Neural progenitor cell (in vitro differentiated cells): ENCODE results near the gene LMF2. TPM values are rescaled to one million over a fixed set of nuclear protein-coding genes. Genes with fewer than 3 reads are reported as not detected.
"Not testable (repeated sequence)": the region's sequence is repeated elsewhere in the genome, so short reads cannot be mapped to it uniquely, and the experiment has no call there.

Experiments used
- DNase-seq: peaks from one replicate; pipeline ENCODE4 v3.0.0-alpha.2; 2016; ENCODE audit warnings: low spot score
- H2AFZ ChIP-seq: fragments of 200-600 bp; sonication (generic); replicated peaks from 2 replicates; pipeline ENCODE4 v1.6.1; 2016; ENCODE audit warnings: antibody characterized with exemption
- H3F3A ChIP-seq: fragments of 200-600 bp; sonication (generic); 2 replicates; pipeline ENCODE4 v1.6.1; 2016; ENCODE audit warnings: antibody characterized with exemption, low read depth
- H3K27ac ChIP-seq: fragments of 200-600 bp; sonication (generic); 2 replicates; pipeline ENCODE4 v1.5.1; 2016; ENCODE audit warnings: mild to moderate bottlenecking
- H3K27me3 ChIP-seq: fragments of 200-600 bp; sonication (generic); 2 replicates; pipeline ENCODE4 v1.6.1; 2016; ENCODE audit warnings: mild to moderate bottlenecking, moderate library complexity
- H3K36me3 ChIP-seq: fragments of 200-600 bp; sonication (generic); 2 replicates; pipeline ENCODE4 v1.5.1; 2016
- H3K4me1 ChIP-seq: fragments of 200-600 bp; sonication (generic); 2 replicates; pipeline ENCODE4 v1.6.1; 2016; ENCODE audit warnings: mixed run types
- H3K4me2 ChIP-seq: fragments of 200-600 bp; sonication (generic); 2 replicates; pipeline ENCODE4 v1.6.1; 2016
- H3K4me3 ChIP-seq: fragments of 200-600 bp; sonication (generic); 2 replicates; pipeline ENCODE4 v1.5.1; 2016
- H3K79me2 ChIP-seq: fragments of 200-600 bp; sonication (generic); 2 replicates; pipeline ENCODE4 v1.6.1; 2016; ENCODE audit warnings: low read depth
- H3K9ac ChIP-seq: fragments of 200-600 bp; sonication (generic); 2 replicates; pipeline ENCODE4 v1.6.1; 2016
- H3K9me3 ChIP-seq: fragments of 200-600 bp; sonication (generic); 2 replicates; pipeline ENCODE4 v1.5.1; 2016; ENCODE audit warnings: low read depth
- H4K20me1 ChIP-seq: fragments of 200-600 bp; sonication (generic); 2 replicates; pipeline ENCODE4 v1.6.1; 2016; ENCODE audit warnings: low read depth
- H3K27ac Mint-ChIP-seq: 3 replicates; pipeline ENCODE4 v1.8.0; 2021; ENCODE audit warnings: mixed read lengths
- H3K27me3 Mint-ChIP-seq: 2 replicates; pipeline ENCODE4 v1.8.0; 2022; ENCODE audit warnings: low read depth, mild to moderate bottlenecking, inconsistent platforms, moderate library complexity, mixed read lengths; ENCODE audit not compliant: insufficient read depth
- H3K36me3 Mint-ChIP-seq: 3 replicates; pipeline ENCODE4 v1.8.0; 2021; ENCODE audit warnings: mixed read lengths
- H3K4me1 Mint-ChIP-seq: 3 replicates; pipeline ENCODE4 v1.8.0; 2021; ENCODE audit warnings: mixed read lengths
- H3K4me3 Mint-ChIP-seq: 3 replicates; pipeline ENCODE4 v1.8.0; 2021; ENCODE audit warnings: mild to moderate bottlenecking, moderate library complexity, mixed read lengths
- H3K9me3 Mint-ChIP-seq: 3 replicates; pipeline ENCODE4 v1.8.0; 2020; ENCODE audit warnings: mixed read lengths
- EZH2 ChIP-seq: fragments of 200-600 bp; sonication (generic); IDR thresholded peaks from 2 replicates; pipeline ENCODE4 v1.6.1; 2017; ENCODE audit warnings: antibody characterized with exemption, mild to moderate bottlenecking, moderate library complexity
- EZH2phosphoT487 ChIP-seq: fragments of 200-600 bp; sonication (generic); IDR thresholded peaks from 2 replicates; pipeline ENCODE4 v1.6.1; 2017; ENCODE audit warnings: antibody characterized with exemption
- total RNA-seq: library from RNA; depleted of rRNA; stranded (reverse); fragments of >200 nt; gene quantifications from 2 replicates; pipeline ENCODE4 v1.2.3, GENCODE V29; 2015; ENCODE audit warnings: low replicate concordance
- TF ChIP-seq, protein P1 (sequence below): fragments of 200-600 bp; sonication (generic); IDR thresholded peaks from 2 replicates; pipeline ENCODE4 v1.5.1; 2017; ENCODE audit warnings: antibody characterized with exemption, mild to moderate bottlenecking

LMF2 gene
- total RNA-seq, 1 donor from 2014 or later = 7.1 TPM

DNA sequence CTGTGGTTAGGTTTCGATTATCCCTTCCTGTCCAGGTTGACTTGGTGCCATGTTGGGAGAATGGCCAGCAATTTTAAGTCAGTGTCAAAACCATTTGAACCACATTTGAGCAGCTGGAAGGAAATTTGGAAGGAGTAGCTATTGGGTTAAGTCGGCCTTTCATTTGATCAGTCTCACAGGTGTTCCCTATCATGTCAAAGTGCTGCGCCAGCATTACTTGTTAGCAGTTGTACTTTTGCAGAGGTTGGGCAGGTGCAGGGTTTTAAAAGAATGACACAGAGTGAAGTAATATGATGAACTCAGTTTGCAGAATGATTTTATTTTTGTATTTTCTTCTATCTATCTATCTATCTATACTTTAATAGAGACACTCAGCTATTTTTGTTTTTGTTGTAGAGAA, 28.7 kb upstream of the LMF2 start:
- peaks cover under 1% of the 10 kb centered on the region for H4K20me1 ChIP-seq
- Mint-ChIP-seq H3K27ac (no peak overlapping the region), H3K27me3 (peaks cover 24% of the 10 kb centered on the region), H3K36me3 (no peaks in the 10 kb centered on the region), H3K9me3 (peaks cover 2% of the 10 kb centered on the region), H3K4me3 (no peak overlapping the region), H3K4me1 (peaks cover 27% of the 10 kb centered on the region)
- no peak overlapping the region for H3K4me3 ChIP-seq
- TF ChIP-seq EZH2 (no peak), EZH2phosphoT487 (no peak)
- TF ChIP-seq, protein P1, sequence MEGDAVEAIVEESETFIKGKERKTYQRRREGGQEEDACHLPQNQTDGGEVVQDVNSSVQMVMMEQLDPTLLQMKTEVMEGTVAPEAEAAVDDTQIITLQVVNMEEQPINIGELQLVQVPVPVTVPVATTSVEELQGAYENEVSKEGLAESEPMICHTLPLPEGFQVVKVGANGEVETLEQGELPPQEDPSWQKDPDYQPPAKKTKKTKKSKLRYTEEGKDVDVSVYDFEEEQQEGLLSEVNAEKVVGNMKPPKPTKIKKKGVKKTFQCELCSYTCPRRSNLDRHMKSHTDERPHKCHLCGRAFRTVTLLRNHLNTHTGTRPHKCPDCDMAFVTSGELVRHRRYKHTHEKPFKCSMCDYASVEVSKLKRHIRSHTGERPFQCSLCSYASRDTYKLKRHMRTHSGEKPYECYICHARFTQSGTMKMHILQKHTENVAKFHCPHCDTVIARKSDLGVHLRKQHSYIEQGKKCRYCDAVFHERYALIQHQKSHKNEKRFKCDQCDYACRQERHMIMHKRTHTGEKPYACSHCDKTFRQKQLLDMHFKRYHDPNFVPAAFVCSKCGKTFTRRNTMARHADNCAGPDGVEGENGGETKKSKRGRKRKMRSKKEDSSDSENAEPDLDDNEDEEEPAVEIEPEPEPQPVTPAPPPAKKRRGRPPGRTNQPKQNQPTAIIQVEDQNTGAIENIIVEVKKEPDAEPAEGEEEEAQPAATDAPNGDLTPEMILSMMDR = no peak
- H3F3A ChIP-seq = peaks cover 17% of the 10 kb centered on the region
- H3K4me2 ChIP-seq = no peak overlapping the region
- DNase-seq = no peak
- peaks cover 31% of the 10 kb centered on the region for H3K27me3 ChIP-seq
- no peaks in the 10 kb centered on the region for H3K36me3 ChIP-seq
- peaks cover 7% of the 10 kb centered on the region for H3K4me1 ChIP-seq
- no peaks in the 10 kb centered on the region for H3K9me3 ChIP-seq
- no peaks in the 10 kb centered on the region for H3K79me2 ChIP-seq
- no peak overlapping the region for H3K9ac ChIP-seq
- H3K27ac ChIP-seq = no peak overlapping the region
- H2AFZ ChIP-seq = no peak overlapping the region

DNA sequence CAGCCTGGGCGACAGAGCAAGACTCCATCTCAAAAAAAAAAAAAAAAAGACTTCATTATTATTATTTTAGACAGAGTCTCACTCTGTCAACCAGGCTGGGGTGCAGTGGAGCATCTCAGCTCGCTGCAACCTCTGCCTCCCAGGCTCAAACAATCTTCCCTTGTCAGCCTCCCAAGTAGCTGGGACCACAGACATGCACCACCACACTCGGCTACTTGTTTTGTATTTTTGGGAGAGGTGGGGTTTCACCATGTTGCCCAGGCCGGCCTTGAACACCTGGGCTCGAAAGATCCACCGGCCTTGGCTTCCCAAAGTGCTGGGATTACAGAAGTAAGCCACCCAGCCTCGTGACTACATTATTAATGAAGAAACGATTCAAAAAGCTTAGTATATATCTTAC, 27.6 kb upstream of the LMF2 start:
- peaks cover 42% of the 10 kb centered on the region for H3K27me3 ChIP-seq
- H3K9me3 ChIP-seq = no peaks in the 10 kb centered on the region
- H3K27ac Mint-ChIP-seq = no peak overlapping the region
- H3K36me3 Mint-ChIP-seq = no peaks in the 10 kb centered on the region
- H3K4me1 Mint-ChIP-seq = peaks cover 27% of the 10 kb centered on the region
- H3F3A ChIP-seq = peaks cover 21% of the 10 kb centered on the region
- H3K79me2 ChIP-seq = no peaks in the 10 kb centered on the region
- no peak overlapping the region for H3K4me2 ChIP-seq
- TF ChIP-seq EZH2phosphoT487 (no peak), EZH2 (no peak)
- TF ChIP-seq, protein P1 = no peak
- no peak for DNase-seq
- no peak overlapping the region for H3K27ac ChIP-seq
- H3K4me3 ChIP-seq = no peak overlapping the region
- peaks cover 17% of the 10 kb centered on the region for H3K4me1 ChIP-seq
- no peak overlapping the region for H3K9ac ChIP-seq
- no peak overlapping the region for H2AFZ ChIP-seq
- peaks cover 2% of the 10 kb centered on the region for H3K9me3 Mint-ChIP-seq
- no peak overlapping the region for H3K4me3 Mint-ChIP-seq
- H3K36me3 ChIP-seq = no peaks in the 10 kb centered on the region
- H4K20me1 ChIP-seq = peaks cover 11% of the 10 kb centered on the region
- H3K27me3 Mint-ChIP-seq = peaks cover 33% of the 10 kb centered on the region

DNA sequence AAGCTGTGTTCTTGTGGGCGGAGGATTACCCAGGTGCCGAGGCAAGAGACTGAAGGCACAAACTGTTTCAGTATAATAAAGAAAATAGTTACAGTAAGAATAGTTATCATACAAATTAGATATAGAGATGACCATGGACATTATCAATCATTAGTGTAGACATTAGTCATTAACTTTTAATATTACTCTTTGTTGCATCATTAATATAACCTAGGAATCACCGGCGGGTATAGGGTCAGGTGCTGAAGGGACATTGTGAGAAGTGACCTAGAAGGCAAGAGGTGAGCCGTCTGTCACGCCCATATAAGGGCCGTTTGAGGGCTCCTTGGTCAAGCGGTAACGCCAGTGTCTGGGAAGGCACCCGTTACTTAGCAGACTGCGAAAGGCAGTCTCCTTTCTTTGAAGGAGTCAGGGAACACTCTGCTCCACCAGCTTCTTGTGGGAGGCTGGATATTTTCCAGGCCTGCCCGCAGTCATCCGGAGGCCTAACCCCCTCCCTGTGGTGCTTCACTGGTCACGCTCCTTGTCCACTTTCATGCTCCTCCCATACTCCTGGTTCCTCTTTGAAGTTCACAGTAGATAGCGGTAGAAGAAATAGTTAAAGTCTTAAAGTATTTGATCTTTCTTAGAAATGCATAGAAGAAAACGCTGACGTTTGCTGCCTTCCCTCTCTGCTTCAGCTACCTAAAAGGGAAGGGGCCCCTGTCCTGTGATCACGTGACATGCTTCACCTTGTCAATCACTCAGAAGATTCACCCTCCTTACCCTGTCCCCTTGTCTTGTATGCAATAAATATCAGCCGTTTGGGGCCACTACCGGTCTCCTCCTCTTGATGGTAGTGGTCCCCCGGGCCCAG, 26.6 kb upstream of the LMF2 start:
- not testable (repeated sequence) for H3K27ac ChIP-seq, H3K9me3 ChIP-seq, H3K79me2 ChIP-seq, H3K4me3 ChIP-seq, H3K36me3 Mint-ChIP-seq, H3K9ac ChIP-seq, H3K36me3 ChIP-seq, H2AFZ ChIP-seq, H3K9me3 Mint-ChIP-seq, H3K4me2 ChIP-seq, DNase-seq
- H4K20me1 ChIP-seq = peaks cover 21% of the 10 kb centered on the region
- H3F3A ChIP-seq = peaks cover 31% of the 10 kb centered on the region
- peaks cover 52% of the 10 kb centered on the region for H3K27me3 ChIP-seq
- peaks cover 39% of the 10 kb centered on the region for H3K27me3 Mint-ChIP-seq
- H3K4me3 Mint-ChIP-seq = peak overlapping the region; percentile 71
- peaks cover 17% of the 10 kb centered on the region for H3K4me1 ChIP-seq
- H3K27ac Mint-ChIP-seq = peak overlapping the region; percentile 28
- peaks cover 27% of the 10 kb centered on the region for H3K4me1 Mint-ChIP-seq
